Fibroblast of lung (primary cell): Measurements from ENCODE around the gene THUMPD2.

ENCODE experiments used
- EZH2 ChIP-seq: IDR thresholded peaks from 2 replicates; pipeline ENCODE4 v1.5.1; 2012; ENCODE audit warnings: low read length, control low read depth, mild to moderate bottlenecking; ENCODE audit errors: missing control alignments
- TF ChIP-seq, protein P1 (sequence below), 2 donors: IDR thresholded peaks in 1 of 2; conservative IDR thresholded peaks in 1 of 2; 1 replicate in 1 of 2; 2 replicates in 1 of 2; pipeline ENCODE4 v1.5.1; 2011 to 2012; ENCODE audit warnings: low read length in 2 of 2, control low read depth in 1 of 2, inconsistent platforms in 1 of 2, low read depth in 1 of 2, mild to moderate bottlenecking in 1 of 2

GRCh38 chr2:39719317-39719716 is 59.7 kb downstream of the THUMPD2 start:
- TF ChIP-seq, protein P1, sequence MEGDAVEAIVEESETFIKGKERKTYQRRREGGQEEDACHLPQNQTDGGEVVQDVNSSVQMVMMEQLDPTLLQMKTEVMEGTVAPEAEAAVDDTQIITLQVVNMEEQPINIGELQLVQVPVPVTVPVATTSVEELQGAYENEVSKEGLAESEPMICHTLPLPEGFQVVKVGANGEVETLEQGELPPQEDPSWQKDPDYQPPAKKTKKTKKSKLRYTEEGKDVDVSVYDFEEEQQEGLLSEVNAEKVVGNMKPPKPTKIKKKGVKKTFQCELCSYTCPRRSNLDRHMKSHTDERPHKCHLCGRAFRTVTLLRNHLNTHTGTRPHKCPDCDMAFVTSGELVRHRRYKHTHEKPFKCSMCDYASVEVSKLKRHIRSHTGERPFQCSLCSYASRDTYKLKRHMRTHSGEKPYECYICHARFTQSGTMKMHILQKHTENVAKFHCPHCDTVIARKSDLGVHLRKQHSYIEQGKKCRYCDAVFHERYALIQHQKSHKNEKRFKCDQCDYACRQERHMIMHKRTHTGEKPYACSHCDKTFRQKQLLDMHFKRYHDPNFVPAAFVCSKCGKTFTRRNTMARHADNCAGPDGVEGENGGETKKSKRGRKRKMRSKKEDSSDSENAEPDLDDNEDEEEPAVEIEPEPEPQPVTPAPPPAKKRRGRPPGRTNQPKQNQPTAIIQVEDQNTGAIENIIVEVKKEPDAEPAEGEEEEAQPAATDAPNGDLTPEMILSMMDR (conservative IDR thresholded peaks at IDR 0.05 in 1 of 2, IDR thresholded peaks at IDR 0.05 in 1 of 2; ENCODE audit: low read depth in 1 of 2, low read length in 2 of 2), result no peak
- TF ChIP-seq EZH2, result no peak
